ENCODE results near the gene RPSA.
"Not testable (repeated sequence)": the region's sequence is repeated elsewhere in the genome, so short reads cannot be mapped to it uniquely, and the experiment has no call there.

RPSA gene

DNA sequence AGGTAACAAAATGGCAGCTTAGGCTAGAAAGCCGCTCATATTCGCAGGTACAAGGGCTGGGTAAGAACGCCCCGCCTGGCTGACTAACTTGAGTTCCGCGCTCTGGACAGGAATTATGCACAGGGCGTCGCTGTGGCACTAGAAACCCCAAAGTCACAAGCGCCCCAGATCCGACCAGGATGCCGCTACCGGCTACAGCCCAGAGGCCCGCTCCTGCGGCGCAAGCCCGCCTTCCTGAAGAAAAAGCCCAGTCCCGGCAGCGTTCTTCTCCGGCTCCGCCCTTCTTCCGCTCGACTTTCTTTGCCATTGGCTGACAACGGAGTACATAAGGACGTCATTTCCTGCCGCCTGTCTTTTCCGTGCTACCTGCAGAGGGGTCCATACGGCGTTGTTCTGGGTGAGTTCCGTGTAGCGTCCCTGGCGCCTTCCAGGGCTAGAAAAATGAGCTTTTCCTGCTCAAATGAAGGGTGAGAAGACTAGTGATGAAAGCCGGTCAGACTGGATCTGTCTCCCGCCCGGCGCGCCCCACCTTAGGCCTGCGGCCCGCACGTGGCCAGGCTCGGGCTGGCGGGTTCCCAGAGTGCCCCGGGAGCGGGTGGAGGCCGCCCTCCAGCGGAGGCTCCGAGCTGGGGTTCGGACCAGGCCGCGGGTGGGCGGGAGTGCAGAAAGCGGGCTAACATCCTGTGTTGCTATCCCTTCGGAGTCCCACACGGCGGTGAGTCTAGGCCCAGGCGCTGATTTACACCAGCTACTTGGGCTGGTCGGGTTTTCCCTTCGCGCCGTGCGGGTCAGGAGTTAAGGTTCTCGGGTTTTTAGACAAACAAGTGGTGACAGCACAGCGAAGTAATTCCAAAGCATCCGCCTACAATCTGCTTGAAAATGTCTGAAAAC lies at the start of gene RPSA:
RPSA (plus strand) TSS at position 353 of the 891 bp plus-strand sequence. CDS start 934 bp downstream, outside the sequence.
- no peaks in the 10 kb centered on the region for H3K9me3 Mint-ChIP-seq
- peak within 1 kb of the TSS; percentile 99 for H3K27ac Mint-ChIP-seq
- DNase-seq (ENCODE audit: low spot score in 2 of 2), result peak; percentile 84 to 97
- peak within 1 kb of the TSS; percentile 83 for H3K4me3 Mint-ChIP-seq
- H3K36me3 Mint-ChIP-seq, result peaks cover 65% of the 10 kb centered on the region
- peaks cover 46% of the 10 kb centered on the region for H3K4me1 Mint-ChIP-seq
- ATAC-seq, result peak; percentile 91

DNA sequence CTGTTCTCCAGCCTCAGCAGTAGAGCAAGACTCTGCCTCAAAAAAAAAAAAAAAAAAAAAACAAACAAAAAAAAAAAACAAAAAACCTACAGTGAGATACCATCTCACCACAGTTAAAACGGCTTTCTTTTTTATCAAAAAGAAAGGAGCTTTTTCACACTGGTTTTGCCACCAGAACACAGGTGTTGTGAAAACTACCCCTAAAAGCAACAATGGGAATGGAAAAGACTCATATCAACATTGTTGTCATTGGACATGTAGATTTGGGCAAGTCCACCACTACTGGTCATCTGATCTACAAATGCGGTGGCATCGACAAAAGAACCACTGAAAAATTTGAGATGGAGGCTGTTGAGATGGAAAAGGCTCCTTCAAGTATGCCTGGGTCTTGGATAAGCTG lies 48.2 kb upstream of the RPSA start:
- no peak for DNase-seq (ENCODE audit: low spot score in 2 of 2)
- H3K36me3 Mint-ChIP-seq, result no peaks in the 10 kb centered on the region
- no peak overlapping the region for H3K27ac Mint-ChIP-seq
- ATAC-seq, result no peak
- peaks cover 41% of the 10 kb centered on the region for H3K4me1 Mint-ChIP-seq
- H3K9me3 Mint-ChIP-seq, result no peaks in the 10 kb centered on the region
- H3K4me3 Mint-ChIP-seq, result no peak overlapping the region

DNA sequence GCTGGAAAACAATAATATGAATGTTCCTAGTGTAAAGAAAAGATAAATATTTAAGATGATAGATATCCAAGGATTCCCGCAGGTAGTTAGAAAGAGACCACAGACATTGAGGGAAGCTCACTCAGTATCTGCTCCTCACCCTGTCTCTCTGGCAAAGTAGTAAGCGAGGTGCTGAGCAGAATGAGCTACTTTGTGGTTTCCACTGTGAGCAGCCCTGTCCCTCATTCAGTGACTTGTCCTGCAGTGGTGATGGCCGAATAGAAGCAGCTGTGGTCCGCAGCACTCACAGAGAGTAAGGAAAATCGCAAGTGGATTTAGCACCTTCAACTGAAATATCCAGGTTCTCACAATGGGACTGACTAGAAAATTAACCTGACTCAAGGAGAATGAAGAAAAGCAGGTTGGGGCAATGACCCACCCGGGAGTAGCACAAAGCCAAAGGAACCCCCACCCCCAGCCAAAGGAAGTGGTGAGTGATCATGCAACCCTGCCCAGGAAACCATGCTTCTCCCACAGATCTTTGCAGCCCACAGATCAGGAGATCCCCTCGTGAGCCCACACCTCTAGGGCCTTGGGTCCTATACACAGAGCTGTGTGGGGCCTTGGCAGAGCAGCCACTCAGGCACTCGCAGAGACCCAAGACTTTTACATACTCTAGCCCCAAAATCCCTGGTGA lies 45.1 kb upstream of the RPSA start:
- Mint-ChIP-seq H3K9me3 (no peaks in the 10 kb centered on the region), H3K4me1 (peaks cover 41% of the 10 kb centered on the region), H3K4me3 (peak overlapping the region; percentile 53), H3K36me3 (no peaks in the 10 kb centered on the region), H3K27ac (peak overlapping the region; percentile 91)
- DNase-seq (ENCODE audit: low spot score in 2 of 2) (peak; percentile 27 to 70), ATAC-seq (peak; percentile 97)

DNA sequence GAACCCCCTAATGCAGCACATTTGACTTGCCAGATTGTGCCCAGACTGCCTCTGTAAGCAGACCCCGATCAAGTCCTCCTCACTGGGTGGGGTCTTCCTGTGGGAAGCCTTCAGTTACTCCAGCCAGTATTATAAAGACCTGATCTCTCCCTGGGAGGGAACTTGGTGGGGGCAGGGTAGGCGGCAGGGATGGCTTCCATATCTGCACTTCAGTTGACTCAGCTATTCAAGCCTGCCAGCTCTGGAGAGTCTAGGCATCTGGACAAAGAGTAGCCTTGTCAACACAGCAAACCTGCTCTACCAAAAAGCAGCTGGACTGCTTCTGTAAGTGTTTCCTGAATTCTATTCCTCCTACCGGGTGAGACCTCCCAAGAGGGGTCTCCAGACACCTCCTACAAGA lies 44.3 kb upstream of the RPSA start:
- Mint-ChIP-seq H3K27ac (peak overlapping the region; percentile 91), H3K36me3 (no peaks in the 10 kb centered on the region), H3K9me3 (no peaks in the 10 kb centered on the region), H3K4me1 (peaks cover 40% of the 10 kb centered on the region), H3K4me3 (peak overlapping the region; percentile 53)
- ATAC-seq, result no peak
- DNase-seq (ENCODE audit: low spot score in 2 of 2), result no peak

DNA sequence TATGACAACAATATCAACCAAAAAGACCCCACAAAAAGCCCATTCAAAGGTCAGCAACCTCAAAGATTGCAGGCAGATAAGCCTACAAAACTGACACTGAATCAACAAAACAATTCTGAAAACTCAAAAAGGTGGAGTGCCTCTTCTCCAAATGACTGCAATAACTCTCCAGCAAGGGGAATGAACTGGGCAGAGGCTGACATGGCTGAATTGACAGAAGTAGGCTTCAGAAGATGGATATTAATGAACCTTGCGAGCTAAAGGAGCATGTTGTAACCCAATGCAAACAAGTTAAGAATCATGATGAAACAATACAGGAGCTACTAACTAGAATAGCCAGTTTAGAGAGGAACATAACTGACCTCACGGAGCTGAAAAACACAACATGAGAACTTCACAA lies 43.7 kb upstream of the RPSA start:
- no peak for ATAC-seq
- Mint-ChIP-seq H3K9me3 (no peaks in the 10 kb centered on the region), H3K36me3 (no peaks in the 10 kb centered on the region), H3K27ac (peak overlapping the region; percentile 91), H3K4me3 (no peak overlapping the region), H3K4me1 (peaks cover 34% of the 10 kb centered on the region)
- DNase-seq (ENCODE audit: low spot score in 2 of 2), result no peak

DNA sequence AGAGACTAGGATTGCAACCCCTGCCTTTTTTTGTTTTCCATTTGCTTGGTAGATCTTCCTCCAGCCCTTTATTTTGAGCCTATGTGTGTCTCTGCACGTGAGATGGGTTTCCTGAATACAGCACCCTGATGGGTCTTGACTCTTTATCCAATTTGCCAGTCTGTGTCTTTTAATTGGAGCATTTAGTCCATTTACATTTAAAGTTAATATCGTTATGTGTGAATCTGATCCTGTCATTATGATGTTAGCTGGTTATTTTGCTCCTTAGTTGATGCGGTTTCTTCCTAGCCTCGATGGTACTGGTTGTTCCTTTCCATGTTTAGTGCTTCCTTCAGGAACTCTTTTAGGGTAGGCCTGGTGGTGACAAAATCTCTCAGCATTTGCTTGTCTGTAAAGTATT lies 36.1 kb upstream of the RPSA start:
- not testable (repeated sequence) for H3K4me3 Mint-ChIP-seq; H3K27ac Mint-ChIP-seq; H3K4me1 Mint-ChIP-seq; H3K9me3 Mint-ChIP-seq; H3K36me3 Mint-ChIP-seq; ATAC-seq; DNase-seq (ENCODE audit: low spot score in 2 of 2)

DNA sequence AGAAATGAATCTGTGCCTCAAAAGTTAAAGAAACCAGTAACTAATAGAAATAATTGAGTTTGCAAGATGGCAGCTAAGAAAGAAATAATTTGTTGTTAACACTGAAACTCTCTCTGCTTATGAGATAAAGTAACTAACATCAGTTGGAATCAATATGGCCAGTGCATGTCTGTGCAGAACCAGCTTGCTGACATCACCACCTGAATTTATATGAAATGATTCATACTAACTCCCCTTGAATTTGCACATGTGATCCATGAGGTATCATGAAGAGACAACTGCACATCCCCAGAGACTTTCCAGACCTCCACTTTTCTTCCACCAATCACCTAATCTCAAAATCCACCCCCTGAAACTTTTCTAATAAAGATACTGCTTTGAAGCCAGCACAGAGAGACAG lies 33.7 kb upstream of the RPSA start:
- ATAC-seq (no peak), DNase-seq (ENCODE audit: low spot score in 2 of 2) (no peak)
- Mint-ChIP-seq H3K4me3 (no peak overlapping the region), H3K4me1 (peaks cover under 1% of the 10 kb centered on the region), H3K9me3 (no peaks in the 10 kb centered on the region), H3K27ac (no peak overlapping the region), H3K36me3 (no peaks in the 10 kb centered on the region)

DNA sequence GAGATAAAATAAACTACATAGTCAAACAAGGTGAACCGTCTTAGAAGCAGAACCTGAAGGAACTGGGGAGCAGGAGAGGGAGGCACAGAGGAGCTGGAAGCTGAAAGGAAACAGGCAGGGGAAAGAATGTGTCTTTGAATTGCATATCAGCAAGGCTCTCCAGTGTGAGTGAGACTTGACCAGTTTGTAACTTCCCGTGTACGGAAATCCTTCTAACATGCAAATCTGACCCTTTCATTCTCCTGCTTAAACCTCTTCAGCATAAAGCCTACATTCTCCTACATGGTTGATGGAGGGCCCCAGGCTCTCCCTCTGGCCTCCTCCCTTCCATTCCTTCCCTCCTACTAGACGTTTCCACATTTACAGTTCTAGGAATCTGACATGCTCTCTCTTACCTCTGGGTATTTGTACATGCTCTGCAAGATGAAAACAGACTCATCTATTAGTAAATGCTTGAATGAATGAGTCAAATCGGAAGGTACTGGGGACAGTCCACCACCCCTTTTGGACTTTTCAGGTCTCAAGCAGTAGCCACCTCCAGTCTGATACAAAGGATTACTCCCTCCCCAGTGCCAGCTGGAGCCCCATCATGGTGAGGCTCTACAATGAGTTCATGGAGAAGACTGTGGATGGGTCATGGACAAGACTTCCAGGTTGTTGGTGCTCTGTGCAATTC lies 29.4 kb upstream of the RPSA start:
- Mint-ChIP-seq H3K9me3 (no peaks in the 10 kb centered on the region), H3K4me3 (no peak overlapping the region), H3K4me1 (peaks cover 11% of the 10 kb centered on the region), H3K36me3 (no peaks in the 10 kb centered on the region), H3K27ac (no peak overlapping the region)
- ATAC-seq, result no peak
- no peak for DNase-seq (ENCODE audit: low spot score in 2 of 2)

DNA sequence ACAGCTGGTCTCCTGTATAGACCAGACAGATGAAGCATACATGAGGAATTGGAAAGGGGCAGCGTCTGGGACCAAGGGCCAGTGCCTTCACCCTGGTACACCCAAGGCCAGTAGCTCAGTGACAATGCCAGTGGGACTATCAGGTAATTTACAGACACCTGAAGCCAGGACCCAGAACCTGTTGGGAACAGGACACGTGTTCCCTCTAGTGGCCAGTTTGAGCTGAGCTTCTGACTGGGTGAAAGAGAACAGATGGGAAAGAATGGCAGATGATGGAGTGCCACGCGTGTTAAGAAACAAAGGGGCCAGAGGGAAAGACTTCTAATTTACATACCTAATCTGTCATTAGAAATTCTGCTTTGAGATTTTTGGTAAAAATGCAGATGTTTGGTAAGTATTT lies 28.4 kb upstream of the RPSA start:
- H3K36me3 Mint-ChIP-seq, result no peaks in the 10 kb centered on the region
- no peak overlapping the region for H3K27ac Mint-ChIP-seq
- H3K4me3 Mint-ChIP-seq, result no peak overlapping the region
- H3K4me1 Mint-ChIP-seq, result peaks cover 11% of the 10 kb centered on the region
- DNase-seq (ENCODE audit: low spot score in 2 of 2), result peak in 1 of 2 donors; percentile 67
- peak; percentile 84 for ATAC-seq
- no peaks in the 10 kb centered on the region for H3K9me3 Mint-ChIP-seq

DNA sequence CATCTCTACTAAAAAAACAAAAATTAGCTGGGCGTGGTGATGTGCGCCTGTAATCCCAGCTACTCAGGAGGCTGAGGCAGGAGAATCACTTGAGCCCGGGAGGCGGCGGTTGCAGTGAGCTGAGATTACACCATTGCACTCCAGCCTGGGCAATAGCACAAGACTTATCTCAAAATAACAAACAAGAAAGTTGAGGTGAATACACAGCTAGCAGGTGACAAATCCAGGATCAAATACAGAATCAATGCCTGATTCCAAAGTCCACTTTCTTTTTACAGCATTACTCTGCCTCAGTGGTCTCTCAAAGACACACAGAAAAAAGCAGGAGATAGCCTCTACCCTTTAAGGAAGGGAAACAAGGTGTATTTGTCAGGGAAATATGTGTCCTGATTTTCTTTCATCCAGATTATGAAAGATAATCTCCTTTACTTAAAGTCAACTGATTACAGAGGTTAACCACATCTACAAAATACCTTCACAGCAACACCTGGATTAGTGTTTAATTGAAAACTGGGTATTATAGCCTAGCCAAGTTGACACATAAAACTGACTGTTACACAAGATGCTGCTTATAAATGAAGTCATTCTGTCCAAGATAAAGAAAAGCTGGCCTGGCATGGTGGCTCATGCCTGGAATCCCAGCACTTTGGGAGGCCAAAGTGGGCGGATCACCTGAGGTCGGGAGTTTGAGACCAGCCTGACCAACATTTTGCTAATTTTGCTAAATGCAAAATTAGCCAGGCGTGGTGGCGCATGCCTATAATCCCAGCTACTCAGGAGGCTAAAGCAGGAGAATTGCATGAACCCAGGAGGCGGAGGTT lies 27.4 kb upstream of the RPSA start:
- ATAC-seq (no peak), DNase-seq (ENCODE audit: low spot score in 2 of 2) (no peak)
- Mint-ChIP-seq H3K36me3 (peaks cover 6% of the 10 kb centered on the region), H3K9me3 (no peaks in the 10 kb centered on the region), H3K27ac (no peak overlapping the region), H3K4me3 (no peak overlapping the region), H3K4me1 (peaks cover 18% of the 10 kb centered on the region)

DNA sequence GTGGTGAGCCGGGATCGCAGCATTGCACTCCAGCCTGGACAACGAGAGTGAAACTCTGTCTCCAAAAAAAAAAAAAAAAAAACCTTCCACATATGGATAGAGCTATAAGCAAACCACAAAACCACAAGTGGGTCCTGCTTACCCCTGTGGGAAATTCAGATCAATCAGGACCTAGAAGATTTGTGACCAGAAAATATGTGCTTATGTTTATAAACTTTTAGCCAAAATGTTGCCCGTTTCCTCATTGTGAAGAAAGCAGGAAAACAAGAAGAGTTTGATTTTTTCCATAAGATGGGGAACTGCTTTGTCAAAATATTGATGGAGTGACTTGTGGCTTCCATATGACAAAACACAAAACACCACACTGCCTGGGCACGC lies 26.8 kb upstream of the RPSA start:
- Mint-ChIP-seq H3K4me1 (peaks cover 19% of the 10 kb centered on the region), H3K27ac (no peak overlapping the region), H3K4me3 (no peak overlapping the region), H3K9me3 (no peaks in the 10 kb centered on the region), H3K36me3 (peaks cover 8% of the 10 kb centered on the region)
- DNase-seq (ENCODE audit: low spot score in 2 of 2) (no peak), ATAC-seq (no peak)

DNA sequence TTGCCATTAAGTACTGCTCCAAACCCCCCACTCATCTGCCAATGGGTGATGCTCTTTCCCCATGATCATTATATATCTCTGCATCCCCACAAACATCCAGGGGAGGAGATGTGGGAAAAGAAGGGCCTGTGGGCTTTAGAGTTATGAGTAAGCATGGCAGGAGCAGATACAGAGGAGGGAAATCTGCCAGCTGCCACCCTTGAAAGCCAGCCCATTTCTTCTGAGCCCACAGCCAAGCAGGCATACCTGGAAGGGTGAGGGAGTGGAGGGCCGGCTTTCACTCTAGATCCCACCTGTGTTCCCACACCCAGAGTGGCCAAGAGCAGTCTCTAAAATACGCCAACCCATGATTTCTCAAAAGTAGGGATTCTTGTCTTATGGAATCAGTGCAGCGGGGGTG lies 25.1 kb upstream of the RPSA start:
- DNase-seq (ENCODE audit: low spot score in 2 of 2) (no peak), ATAC-seq (no peak)
- Mint-ChIP-seq H3K4me3 (no peak overlapping the region), H3K36me3 (peaks cover 14% of the 10 kb centered on the region), H3K4me1 (peaks cover 34% of the 10 kb centered on the region), H3K27ac (no peak overlapping the region), H3K9me3 (no peaks in the 10 kb centered on the region)

DNA sequence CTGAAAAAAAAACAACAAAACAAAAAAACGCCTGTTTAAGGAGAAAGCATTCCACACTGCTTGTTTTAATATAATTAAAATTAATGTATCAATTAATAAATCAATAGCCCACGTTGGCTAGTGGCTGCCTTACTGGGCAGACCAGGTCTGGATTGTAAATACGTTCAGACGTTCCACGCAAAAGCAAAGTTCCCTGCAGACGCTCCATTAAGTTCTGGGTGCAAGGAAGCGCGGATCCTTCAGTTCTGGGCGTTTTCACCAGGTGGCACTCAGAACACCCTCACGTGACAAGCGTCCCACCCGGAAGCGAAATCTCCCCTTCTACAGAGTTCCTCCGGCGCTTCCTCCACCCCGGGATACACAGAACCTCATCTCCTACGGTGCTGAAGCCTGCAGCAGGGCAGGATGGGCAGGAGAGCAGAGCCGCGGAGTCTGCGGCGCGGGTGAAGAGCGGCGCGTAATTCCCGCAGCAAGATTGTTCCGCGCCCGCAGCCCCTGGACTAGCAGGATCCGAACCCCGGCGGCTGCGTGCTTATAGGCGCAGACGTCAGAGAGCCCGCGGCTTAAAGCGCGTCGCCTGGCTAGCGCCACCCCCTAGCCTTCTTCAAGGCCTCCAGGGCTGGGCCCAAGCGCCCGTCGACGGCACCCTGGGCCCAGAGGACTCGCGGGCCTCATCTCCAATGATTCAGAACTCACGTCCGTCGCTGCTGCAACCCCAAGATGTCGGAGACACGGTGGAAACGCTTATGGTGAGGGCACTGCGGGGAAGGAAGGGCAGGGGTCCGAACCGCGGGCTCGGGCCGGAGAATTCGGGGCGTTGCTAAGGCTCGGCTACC lies 23.3 kb upstream of the RPSA start, which contains the start of gene SLC25A38:
SLC25A38 (plus strand) TSS at position 326 of the 836 bp plus-strand sequence; CDS start at position 681, 355 bp downstream.
- Mint-ChIP-seq H3K4me3 (peak within 1 kb of the TSS; percentile 100), H3K9me3 (no peaks in the 10 kb centered on the region), H3K4me1 (peaks cover 48% of the 10 kb centered on the region), H3K27ac (peak within 1 kb of the TSS; percentile 99), H3K36me3 (peaks cover 14% of the 10 kb centered on the region)
- DNase-seq (ENCODE audit: low spot score in 2 of 2) (peak; percentile 62 to 87), ATAC-seq (peak; percentile 91)

Data from stimulated activated effector memory CD8-positive, alpha-beta T cell treated with anti-CD3 and anti-CD28 coated beads, Interleukin-12 subunit alpha, Interleukin-12 subunit beta, amount 100 ng/mL, for 72 hours (primary cell).